Stimulated activated CD4-positive, alpha-beta T cell treated with anti-CD3 and anti-CD28 coated beads, TNF-alpha, amount 100 ng/mL, for 48 hours (primary cell): Measurements from ENCODE around the gene GREM1.

ENCODE experiments used
- DNase-seq, 3 donors: peaks; one replicate each; pipeline ENCODE4 v3.0.0-alpha.2; 2020; ENCODE audit warnings: low read depth in 3 of 3

GREM1 gene

GRCh38 chr15:32781781-32782180, 64.0 kb downstream of the GREM1 start:
- DNase-seq, result no peak

GRCh38 chr15:32784581-32784980, 66.8 kb downstream of the GREM1 start:
- no peak for DNase-seq

- DNase-seq, result no peak
Observed at GRCh38 chr15:32786906-32787305, 69.1 kb downstream of the GREM1 start.

- no peak for DNase-seq
Observed at GRCh38 chr15:32787949-32788348, 70.1 kb downstream of the GREM1 start.

- no peak for DNase-seq
Observed at GRCh38 chr15:32790352-32790999, 72.7 kb downstream of the GREM1 start.

GRCh38 chr15:32792436-32792835, 74.6 kb downstream of the GREM1 start:
- no peak for DNase-seq
